K562 (cell line): ENCODE data around the gene SERPINB7. TPM values are rescaled to one million over a fixed set of nuclear protein-coding genes. Genes with fewer than 3 reads are reported as not detected.

Experiments
- ATAC-seq: fragments of 200-7000 bp; cut with Tn5 transposase; 3 replicates; pipeline ENCODE4 v1.9.1; 2020; ENCODE audit warnings: moderate library complexity
- BruUV-seq: library from RNA; stranded (reverse); fragments of 400-500 nt; replicated peaks from 2 replicates; lab custom pipeline; 2021; lab: Mats Ljungman, UMichigan
- CTCF ChIA-PET: fragments of 300-600 bp; formaldehyde crosslinking; extraction: SDS; loops from one replicate; lab custom pipeline; 2021; ENCODE audit warnings: low intra/inter-chr PET ratio; lab: Yijun Ruan, JAX
- POLR2A ChIA-PET: fragments of 300-600, 350-650 bp; sonication (Branson Sonifier 250); formaldehyde crosslinking; extraction: SDS; loops from one replicate; lab custom pipeline; 2021; ENCODE audit warnings: antibody characterized with exemption, inconsistent platforms; lab: Yijun Ruan, JAX
- DNase-seq, 4 experiments: peaks; one replicate each; pipeline versions ENCODE4 v3.0.0 to v3.0.0-alpha.2; 2011 to 2018; ENCODE audit warnings: low spot score in 3 of 4, mixed read lengths in 3 of 4; ENCODE audit errors: extremely low read depth in 1 of 4
- FAIRE-seq: peaks from 2 replicates; lab custom pipeline; 2011; peaks lifted over from hg19 to GRCh38; lab: Jason Lieb, UNC
- H2AFZ ChIP-seq: 2 replicates; pipeline ENCODE4 v1.6.0; 2011; ENCODE audit warnings: low read depth, low read length, control low read depth, inconsistent platforms
- H3K27ac ChIP-seq: fragments of 200-600 bp; 3 replicates; pipeline ENCODE4 v1.8.0; 2011; ENCODE audit warnings: low read depth, mild to moderate bottlenecking, control low read depth, inconsistent platforms, low read length, moderate library complexity, mixed read lengths; ENCODE audit errors: extremely low read depth
- H3K27me3 ChIP-seq, 2 experiments: fragments of 300-600 bp in 1 of 2; 2 replicates in 1 of 2; 3 replicates in 1 of 2; pipeline versions ENCODE4 v1.6.0 to v1.8.0; 2011; ENCODE audit warnings: inconsistent platforms in 2 of 2, low read length in 2 of 2, mild to moderate bottlenecking in 1 of 2, mixed read lengths in 1 of 2, moderate library complexity in 1 of 2; ENCODE audit not compliant: control insufficient read depth in 2 of 2, insufficient read depth in 2 of 2
- H3K36me3 ChIP-seq: fragments of 300-600 bp; 3 replicates; pipeline ENCODE4 v1.8.0; 2011; ENCODE audit warnings: mild to moderate bottlenecking, low read length, inconsistent platforms; ENCODE audit not compliant: control insufficient read depth, insufficient read depth
- H3K4me1 ChIP-seq, 2 experiments: fragments of 200-600 bp in 1 of 2; replicated peaks in 1 of 2; 2 replicates in 1 of 2; 3 replicates in 1 of 2; pipeline versions ENCODE4 v1.5.1 to v1.8.0; 2011; ENCODE audit warnings: inconsistent platforms in 2 of 2, low read length in 2 of 2, mild to moderate bottlenecking in 1 of 2, mixed read lengths in 1 of 2, moderate library complexity in 1 of 2; ENCODE audit not compliant: control insufficient read depth in 2 of 2, insufficient read depth in 2 of 2
- H3K4me2 ChIP-seq: 2 replicates; pipeline ENCODE4 v1.6.1; 2011; ENCODE audit warnings: low read length, control low read depth, inconsistent platforms, mixed read lengths; ENCODE audit not compliant: insufficient read depth
- H3K4me3 ChIP-seq: fragments of 200-600 bp; sonication (generic), shearing (Covaris generic); 2 replicates; pipeline ENCODE4 v1.5.1; 2016; ENCODE audit warnings: control low read depth, inconsistent platforms
- H3K79me2 ChIP-seq: fragments of 200-600 bp; 3 replicates; pipeline ENCODE4 v1.8.0; 2011; ENCODE audit warnings: low read length, inconsistent platforms; ENCODE audit not compliant: control insufficient read depth, insufficient read depth
- H3K9ac ChIP-seq, 2 experiments: 2 replicates each; pipeline versions ENCODE4 v1.6.0 to v1.6.1; 2011; ENCODE audit warnings: low read depth in 2 of 2, low read length in 2 of 2, control low read depth in 1 of 2, inconsistent platforms in 1 of 2, mild to moderate bottlenecking in 1 of 2, mixed read lengths in 1 of 2; ENCODE audit not compliant: insufficient read depth in 1 of 2
- H3K9me1 ChIP-seq: one replicate; pipeline ENCODE4 v1.6.0; 2011; ENCODE audit warnings: inconsistent platforms, mild to moderate bottlenecking, low read length, moderate library complexity; ENCODE audit not compliant: control insufficient read depth, insufficient read depth
- H3K9me3 ChIP-seq: replicated peaks from 2 replicates; pipeline ENCODE4 v1.5.1; 2011; ENCODE audit warnings: low read depth, low read length, inconsistent platforms; ENCODE audit not compliant: control insufficient read depth, insufficient read depth
- H4K20me1 ChIP-seq: replicated peaks from 2 replicates; pipeline ENCODE4 v1.6.1; 2011; ENCODE audit warnings: low read length, inconsistent platforms, mixed read lengths; ENCODE audit not compliant: control insufficient read depth, insufficient read depth
- BCLAF1 ChIP-seq, 2 experiments: fragments of 450-650 bp in 1 of 2; IDR thresholded peaks; 2 replicates each; pipeline ENCODE4 v1.6.1; 2011 to 2017; ENCODE audit warnings: low read depth in 2 of 2, antibody characterized with exemption in 1 of 2, borderline replicate concordance in 1 of 2, low read length in 1 of 2, mild to moderate bottlenecking in 1 of 2, mixed read lengths in 1 of 2; ENCODE audit not compliant: control insufficient read depth in 1 of 2
- CHD1 ChIP-seq: fragments of 200-600 bp; sonication (generic); IDR thresholded peaks from one replicate; pipeline ENCODE4 v1.6.1; 2012; ENCODE audit warnings: mild to moderate bottlenecking, moderate library complexity, low read length, inconsistent platforms
- CREM ChIP-seq: IDR thresholded peaks from 2 replicates; pipeline ENCODE4 v1.6.1; 2014; ENCODE audit warnings: antibody characterized with exemption, low read depth
- ELK3 ChIP-seq: fragments of 450-650 bp; formaldehyde crosslinking; IDR thresholded peaks from 2 replicates; pipeline ENCODE4 v1.4.0; 2020; ENCODE audit warnings: mild to moderate bottlenecking
- ETS2 ChIP-seq: IDR thresholded peaks from 2 replicates; pipeline ENCODE4 v1.6.1; 2016; ENCODE audit warnings: borderline replicate concordance, missing genetic modification characterization, mild to moderate bottlenecking, moderate library complexity, missing compliant biosample characterization; ENCODE audit not compliant: poor library complexity, severe bottlenecking
- GATA2 ChIP-seq: sonication (generic); formaldehyde crosslinking; IDR thresholded peaks from 2 replicates; pipeline ENCODE4 v1.4.0; 2020; ENCODE audit warnings: mild to moderate bottlenecking, missing genetic modification reagents
- HMGN3 ChIP-seq: IDR thresholded peaks from 2 replicates; pipeline ENCODE4 v1.6.1; 2011; ENCODE audit warnings: borderline replicate concordance, low read depth, mild to moderate bottlenecking, mixed read lengths, low read length; ENCODE audit not compliant: insufficient read length; ENCODE audit errors: extremely low read depth
- HNRNPLL ChIP-seq: fragments of 200-400 bp; formaldehyde crosslinking; IDR thresholded peaks from 2 replicates; pipeline ENCODE4 v1.6.1; 2017; ENCODE audit warnings: low read length, low read depth, mild to moderate bottlenecking; ENCODE audit not compliant: poor library complexity, severe bottlenecking
- KLF13 ChIP-seq: fragments of 450-650 bp; IDR thresholded peaks from 2 replicates; pipeline ENCODE4 v1.6.1; 2016; ENCODE audit warnings: missing genetic modification characterization, low read depth, mild to moderate bottlenecking, missing compliant biosample characterization, moderate library complexity, borderline replicate concordance
- PHF20 ChIP-seq: fragments of 450-650 bp; IDR thresholded peaks from 2 replicates; pipeline ENCODE4 v1.6.1; 2018; ENCODE audit not compliant: partially characterized antibody
- RBFOX2 ChIP-seq: fragments of 200-400 bp; formaldehyde crosslinking; IDR thresholded peaks from 2 replicates; pipeline ENCODE4 v1.6.1; 2017; ENCODE audit warnings: low read depth, mild to moderate bottlenecking, low read length, moderate library complexity
- TAF7 ChIP-seq: fragments of 450-650 bp; IDR thresholded peaks from 2 replicates; pipeline ENCODE4 v1.6.1; 2016; ENCODE audit warnings: missing genetic modification characterization, missing compliant biosample characterization
- TFAP4 ChIP-seq: sonication (generic); formaldehyde crosslinking; IDR thresholded peaks from 2 replicates; pipeline ENCODE4 v1.8.0; 2022; ENCODE audit warnings: missing genetic modification reagents, mild to moderate bottlenecking, moderate library complexity, borderline replicate concordance
- YBX1 ChIP-seq: fragments of 450-650 bp; IDR thresholded peaks from 2 replicates; pipeline ENCODE4 v1.7.1; 2016; ENCODE audit warnings: mild to moderate bottlenecking
- ZNF280A ChIP-seq: fragments of 450-650 bp; IDR thresholded peaks from 2 replicates; pipeline ENCODE4 v1.6.1; 2018; ENCODE audit warnings: mild to moderate bottlenecking, low read depth; ENCODE audit not compliant: partially characterized antibody
- ZNF699 ChIP-seq: fragments of 250-450 bp; sonication (Bioruptor Pico); IDR thresholded peaks from 2 replicates; pipeline ENCODE4 v1.8.0; 2021; ENCODE audit warnings: mild to moderate bottlenecking, moderate library complexity; ENCODE audit not compliant: insufficient replicate concordance
- WGBS: fragments of 100-300 bp; shearing (Covaris generic); methylation state at CpG from one replicate; pipeline ENCODE4 v1.1.6; 2016; ENCODE audit warnings: low coverage, mixed read lengths; ENCODE audit not compliant: insufficient coverage; ENCODE audit errors: missing lambda C conversion rate; 5-methylcytosine and 5-hydroxymethylcytosine counted together
- in situ Hi-C: fragments of 300-500 bp; cut with MboI; formaldehyde crosslinking; loops from 4 replicates; pipeline ENCODE4 v1.15.0; 2018; ENCODE audit warnings: inconsistent platforms, mixed read lengths
- intact Hi-C: fragments of 100-400 bp; cut with micrococcal nuclease; formaldehyde crosslinking; loops from 2 replicates; pipeline ENCODE4 v1.14.2; 2022
- polyA plus RNA-seq, 8 experiments: library from polyadenylated mRNA; depleted of rRNA in 4 of 8; stranded (reverse) in 5 of 8; unstranded in 3 of 8; fragments of >200 nt; fragmentation: Nextera tagmentation in 2 of 8; fragmentation: Illumina TruSeq in 1 of 8; extraction: Ambion mirVana in 2 of 8; extraction: Trizol in 1 of 8; gene quantifications; 2 replicates each; pipeline versions ENCODE4 v1.2.1 to v1.2.3, GENCODE V29; 2011 to 2014; ENCODE audit warnings: inconsistent platforms in 1 of 8, missing spikeins in 1 of 8
- total RNA-seq, 7 experiments: library from RNA; depleted of rRNA in 6 of 7; stranded (reverse); fragments of >200 nt in 6 of 7; fragmentation: Illumina TruSeq in 2 of 7; extraction: Trizol in 2 of 7; gene quantifications; 2 replicates each; pipeline versions ENCODE4 v1.2.1 to v1.2.3, GENCODE V29; 2011 to 2021; ENCODE audit warnings: low replicate concordance in 1 of 7

The SERPINB7 gene
- total and polyA plus RNA-seq, 9 of the 15 experiments (the other 6 are each of a cell fraction or from before 2014, with no cell fraction given) = not detected

- POLR2A ChIA-PET = no interaction called here
- no CpG with 5 or more reads among the region's 1 CpG for WGBS
- no peaks in the 10 kb centered on the region for H3K27me3 ChIP-seq
- CTCF ChIA-PET = no interaction called here
- H3K4me3 ChIP-seq = no peak overlapping the region
- in situ Hi-C loops (no loop called here), intact Hi-C loops (no loop called here)
- no peak overlapping the region for H3K4me2 ChIP-seq
- H3K79me2 ChIP-seq = no peaks in the 10 kb centered on the region
- DNase-seq = no peak
- no peaks in the 10 kb centered on the region for H3K4me1 ChIP-seq
- no peak overlapping the region for H3K9ac ChIP-seq
- no peak for ATAC-seq
- H3K36me3 ChIP-seq = no peaks in the 10 kb centered on the region
- H3K9me1 ChIP-seq = no peaks in the 10 kb centered on the region
- BruUV-seq = no TSS peak
- H2AFZ ChIP-seq = no peak overlapping the region
- H4K20me1 ChIP-seq = no peaks in the 10 kb centered on the region
- H3K27ac ChIP-seq = no peak overlapping the region
- no peak for FAIRE-seq
- no peaks in the 10 kb centered on the region for H3K9me3 ChIP-seq
- no peak for TF ChIP-seq TFAP4 (CRISPR knock-in tag)
- no peak for TF ChIP-seq ELK3 (CRISPR knock-in tag)
- TF ChIP-seq ZNF699 = no peak
- no peak for TF ChIP-seq CREM
- no peak for TF ChIP-seq CHD1
- TF ChIP-seq ETS2 = no peak
- TF ChIP-seq ZNF280A = no peak
- no peak for TF ChIP-seq RBFOX2
- no peak for TF ChIP-seq PHF20
- no peak for TF ChIP-seq HNRNPLL
- no peak for TF ChIP-seq TAF7 (tag)
- TF ChIP-seq GATA2 = no peak
- no peak for TF ChIP-seq HMGN3
- TF ChIP-seq BCLAF1 (IDR thresholded peaks at IDR 0.05; ENCODE audit: borderline replicate concordance in 1 of 2, control insufficient read depth in 1 of 2, low read depth in 2 of 2, low read length in 1 of 2) = no peak
- no peak for TF ChIP-seq KLF13 (tag)
- no peak for TF ChIP-seq YBX1
Measured at GRCh38 chr18:63749489-63749888, 25.7 kb upstream of the SERPINB7 start.
